Tibial nerve (tissue), 4 donors: ENCODE measurements around the gene SEPHS1. TPM values are rescaled to one million over a fixed set of nuclear protein-coding genes. Genes with fewer than 3 reads are reported as not detected.
A peak's percentile ranks its signal among the peaks of the same experiment; 100 is the strongest.

ENCODE experiments used
- DNase-seq, 2 donors: peaks; one replicate each; pipeline ENCODE4 v3.0.0-alpha.2; 2019; ENCODE audit warnings: low spot score in 2 of 2
- H3K27ac ChIP-seq, 4 donors: fragments of 200-600 bp; sonication (generic) in 3 of 4; one replicate each; pipeline ENCODE4 v1.5.1; 2017 to 2019; ENCODE audit warnings: mild to moderate bottlenecking in 1 of 4
- H3K27me3 ChIP-seq, 2 donors: fragments of 200-600 bp; sonication (generic) in 1 of 2; one replicate each; pipeline versions ENCODE4 v1.5.1 to v1.6.0; 2017 to 2019
- H3K36me3 ChIP-seq, 3 donors: fragments of 200-600 bp; sonication (generic); one replicate each; pipeline ENCODE4 v1.5.1; 2018 to 2019
- H3K4me1 ChIP-seq, 4 donors: fragments of 200-600 bp; sonication (generic) in 3 of 4; one replicate each; pipeline ENCODE4 v1.5.1; 2017 to 2019
- H3K4me3 ChIP-seq, 4 donors: fragments of 200-600 bp; sonication (generic) in 3 of 4; one replicate each; pipeline ENCODE4 v1.5.1; 2017 to 2019; ENCODE audit warnings: mild to moderate bottlenecking in 1 of 4, moderate library complexity in 1 of 4
- H3K9me3 ChIP-seq, 4 donors: fragments of 200-600 bp; sonication (generic) in 3 of 4; one replicate each; pipeline ENCODE4 v1.5.1; 2017 to 2019
- EP300 ChIP-seq, 2 donors: sonication (generic); formaldehyde crosslinking; IDR thresholded peaks; one replicate each; pipeline ENCODE4 v1.6.1; 2017; ENCODE audit warnings: antibody characterized with exemption in 2 of 2, mild to moderate bottlenecking in 1 of 2
- POLR2A ChIP-seq, 2 donors: fragments of 450-650 bp; IDR thresholded peaks; one replicate each; pipeline ENCODE4 v1.6.1; 2017; ENCODE audit warnings: antibody characterized with exemption in 2 of 2, mild to moderate bottlenecking in 2 of 2, moderate library complexity in 2 of 2
- WGBS, 2 donors: methylation state at CpG; one replicate each; pipeline ENCODE4 v1.1.5; 2018; 5-methylcytosine and 5-hydroxymethylcytosine counted together
- total RNA-seq, 4 donors: library from RNA; depleted of rRNA; stranded (reverse); fragments of >200 nt; gene quantifications; one replicate each; pipeline ENCODE4 v1.1.0, GENCODE V29; 2016
- TF ChIP-seq, protein P1 (sequence below), 5 experiments: fragments of 200-600 bp in 3 of 5; fragments of 450-650 bp in 2 of 5; sonication (generic) in 3 of 5; IDR thresholded peaks; one replicate each; pipeline ENCODE4 v1.5.1; 2016 to 2019; ENCODE audit warnings: antibody characterized with exemption in 5 of 5, mild to moderate bottlenecking in 3 of 5, moderate library complexity in 2 of 5

SEPHS1 gene
- total RNA-seq, 4 donors from 2014 or later = 18.0 to 28.4 (median 23.9) TPM

DNA sequence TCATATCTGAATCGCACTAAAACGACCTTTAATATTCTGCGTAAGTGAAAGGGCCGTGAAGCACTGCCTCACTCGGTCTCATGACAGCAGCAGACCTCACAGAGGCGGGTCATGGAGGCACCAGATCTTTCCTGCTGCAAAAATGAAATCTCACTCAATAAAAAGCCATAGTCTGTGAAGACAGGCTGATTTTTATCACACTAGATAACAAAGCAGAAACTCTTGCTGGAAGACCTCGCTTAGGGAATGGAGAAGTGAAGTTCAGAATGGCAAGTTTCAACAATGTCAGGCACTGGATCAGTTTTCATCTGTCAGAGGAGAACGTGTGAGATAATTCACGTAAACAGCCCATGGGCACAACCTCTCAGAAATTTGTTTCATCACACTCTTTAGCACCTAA lies 8.0 kb downstream of the SEPHS1 start:
- no peaks in the 10 kb centered on the region for H3K27me3 ChIP-seq
- DNase-seq = no peak
- peaks cover 0 to 48% (median 0%) of the 10 kb centered on the region in 3 donors for H3K36me3 ChIP-seq
- peak overlapping the region in 1 of 4 donors; percentile 31 for H3K27ac ChIP-seq
- no peaks in the 10 kb centered on the region for H3K9me3 ChIP-seq
- no peak overlapping the region for H3K4me3 ChIP-seq
- no peak for TF ChIP-seq EP300 (IDR thresholded peaks at IDR 0.05)
- TF ChIP-seq, protein P1, sequence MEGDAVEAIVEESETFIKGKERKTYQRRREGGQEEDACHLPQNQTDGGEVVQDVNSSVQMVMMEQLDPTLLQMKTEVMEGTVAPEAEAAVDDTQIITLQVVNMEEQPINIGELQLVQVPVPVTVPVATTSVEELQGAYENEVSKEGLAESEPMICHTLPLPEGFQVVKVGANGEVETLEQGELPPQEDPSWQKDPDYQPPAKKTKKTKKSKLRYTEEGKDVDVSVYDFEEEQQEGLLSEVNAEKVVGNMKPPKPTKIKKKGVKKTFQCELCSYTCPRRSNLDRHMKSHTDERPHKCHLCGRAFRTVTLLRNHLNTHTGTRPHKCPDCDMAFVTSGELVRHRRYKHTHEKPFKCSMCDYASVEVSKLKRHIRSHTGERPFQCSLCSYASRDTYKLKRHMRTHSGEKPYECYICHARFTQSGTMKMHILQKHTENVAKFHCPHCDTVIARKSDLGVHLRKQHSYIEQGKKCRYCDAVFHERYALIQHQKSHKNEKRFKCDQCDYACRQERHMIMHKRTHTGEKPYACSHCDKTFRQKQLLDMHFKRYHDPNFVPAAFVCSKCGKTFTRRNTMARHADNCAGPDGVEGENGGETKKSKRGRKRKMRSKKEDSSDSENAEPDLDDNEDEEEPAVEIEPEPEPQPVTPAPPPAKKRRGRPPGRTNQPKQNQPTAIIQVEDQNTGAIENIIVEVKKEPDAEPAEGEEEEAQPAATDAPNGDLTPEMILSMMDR (IDR thresholded peaks at IDR 0.05) = no peak
- TF ChIP-seq POLR2A (IDR thresholded peaks at IDR 0.05) = no peak
- 62 to 67% methylated on average over 9 of the region's 9 CpGs for WGBS, 2 donors
- peaks cover 0 to 27% (median 0%) of the 10 kb centered on the region in 4 donors for H3K4me1 ChIP-seq

DNA sequence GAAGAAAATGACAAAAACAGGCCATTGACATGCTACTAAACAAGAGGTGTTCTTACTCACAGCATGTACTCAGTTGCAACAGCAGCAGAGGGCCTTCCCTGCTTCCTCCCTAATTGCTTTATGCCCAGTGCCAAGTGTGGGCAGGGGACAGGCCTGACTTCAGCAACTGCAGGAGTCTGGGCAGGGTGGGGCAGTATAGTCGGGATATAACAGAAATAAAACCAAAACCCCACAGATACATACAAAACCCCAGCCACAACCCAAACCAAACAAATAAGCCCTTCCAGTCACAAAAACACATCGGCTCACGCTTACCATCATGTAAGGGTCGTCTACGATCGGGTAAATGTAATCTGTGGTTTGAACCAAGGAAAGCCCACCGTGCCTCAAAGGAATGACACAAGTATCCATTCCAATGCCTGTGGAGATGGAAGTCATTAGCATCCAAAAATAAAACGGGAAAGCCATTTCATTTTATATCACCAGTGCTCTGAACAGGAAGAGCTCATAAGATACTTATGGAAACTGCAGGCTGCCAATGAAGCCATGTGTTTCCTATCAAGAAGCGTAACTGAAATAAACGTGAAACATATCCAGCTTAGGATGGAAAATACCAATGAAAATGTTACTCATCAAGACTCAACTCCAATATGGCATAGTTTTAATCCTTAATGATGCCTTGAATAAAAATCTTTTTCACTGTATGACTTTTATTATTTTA lies 9.5 kb downstream of the SEPHS1 start:
- Histone ChIP-seq H3K4me3 (no peak overlapping the region), H3K27ac (no peak overlapping the region), H3K4me1 (peaks cover 0 to 24% (median 0%) of the 10 kb centered on the region in 4 donors), H3K27me3 (no peaks in the 10 kb centered on the region), H3K9me3 (no peaks in the 10 kb centered on the region), H3K36me3 (peaks cover 0 to 63% (median 3%) of the 10 kb centered on the region in 3 donors)
- WGBS, 2 donors = 50 to 59% methylated on average over 10 of the region's 10 CpGs
- no peak for DNase-seq
- no peak for TF ChIP-seq EP300 (IDR thresholded peaks at IDR 0.05)
- TF ChIP-seq, protein P1 (IDR thresholded peaks at IDR 0.05) = no peak
- TF ChIP-seq POLR2A (IDR thresholded peaks at IDR 0.05) = no peak

DNA sequence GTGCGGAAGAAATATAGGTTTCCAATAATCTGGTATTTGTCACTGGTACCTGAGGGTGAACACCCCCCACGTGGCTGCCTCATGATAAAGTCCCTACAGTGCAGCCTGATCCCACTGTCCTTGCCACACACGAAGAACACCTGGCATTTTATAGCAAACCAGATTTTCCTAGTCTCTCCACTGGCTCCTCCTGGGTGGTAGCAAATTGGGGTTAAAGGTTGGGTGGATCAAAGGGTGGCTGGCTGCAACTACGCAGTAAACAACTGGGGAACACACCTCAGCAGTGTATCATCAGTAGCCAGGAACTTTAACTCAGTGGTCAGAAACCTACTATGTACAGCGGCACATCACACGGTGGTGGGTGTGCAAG lies 10.3 kb downstream of the SEPHS1 start:
- Histone ChIP-seq H3K4me1 (peaks cover 0 to 24% (median 0%) of the 10 kb centered on the region in 4 donors), H3K4me3 (no peak overlapping the region), H3K36me3 (peaks cover 0 to 64% (median 5%) of the 10 kb centered on the region in 3 donors), H3K27ac (no peak overlapping the region), H3K9me3 (no peaks in the 10 kb centered on the region), H3K27me3 (no peaks in the 10 kb centered on the region)
- TF ChIP-seq EP300 (IDR thresholded peaks at IDR 0.05) (no peak), POLR2A (IDR thresholded peaks at IDR 0.05) (no peak)
- TF ChIP-seq, protein P1 (IDR thresholded peaks at IDR 0.05) = no peak
- 82 to 88% methylated on average over 6 of the region's 6 CpGs for WGBS, 2 donors
- DNase-seq = no peak

DNA sequence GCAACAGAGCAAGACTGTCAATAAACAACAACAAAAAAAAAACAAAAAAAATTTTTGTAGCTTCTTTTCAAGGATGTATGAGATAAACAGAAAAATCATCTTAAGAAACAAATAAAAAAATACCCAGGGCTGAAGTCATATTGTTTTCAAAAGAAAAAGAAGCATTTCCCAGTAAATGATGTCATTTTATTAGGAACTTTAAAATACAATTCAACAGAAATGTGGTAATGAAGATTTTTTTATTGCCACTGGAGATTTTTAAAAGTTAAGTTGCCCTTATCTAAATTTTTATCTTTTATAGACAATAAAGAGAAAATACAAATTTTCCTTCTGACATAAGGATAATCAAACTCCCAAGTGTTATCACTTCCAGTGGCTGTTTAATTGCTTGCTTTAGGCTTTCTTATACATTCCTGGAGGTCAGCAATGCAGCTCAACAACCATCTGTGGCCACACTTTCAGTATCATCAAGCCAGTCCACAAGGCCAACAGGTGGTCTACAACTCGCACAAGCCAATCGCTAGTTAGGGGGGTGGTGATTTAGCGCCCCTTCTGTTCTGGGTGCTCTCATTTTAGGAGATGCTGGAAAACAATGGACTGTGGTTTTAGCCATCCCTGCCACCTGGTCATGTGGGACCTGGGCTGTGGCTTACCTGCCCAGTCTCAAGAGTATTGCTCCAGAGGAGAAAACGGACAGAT lies 10.8 kb downstream of the SEPHS1 start:
- WGBS, 2 donors = 83 to 91% methylated on average over 4 of the region's 4 CpGs
- no peaks in the 10 kb centered on the region for H3K9me3 ChIP-seq
- no peaks in the 10 kb centered on the region for H3K27me3 ChIP-seq
- no peak overlapping the region for H3K27ac ChIP-seq
- H3K36me3 ChIP-seq = peaks cover 0 to 64% (median 8%) of the 10 kb centered on the region in 3 donors
- TF ChIP-seq EP300 (IDR thresholded peaks at IDR 0.05) (no peak), POLR2A (IDR thresholded peaks at IDR 0.05) (no peak)
- TF ChIP-seq, protein P1 (IDR thresholded peaks at IDR 0.05) = no peak
- DNase-seq = no peak
- peaks cover 0 to 24% (median 0%) of the 10 kb centered on the region in 4 donors for H3K4me1 ChIP-seq
- no peak overlapping the region for H3K4me3 ChIP-seq

DNA sequence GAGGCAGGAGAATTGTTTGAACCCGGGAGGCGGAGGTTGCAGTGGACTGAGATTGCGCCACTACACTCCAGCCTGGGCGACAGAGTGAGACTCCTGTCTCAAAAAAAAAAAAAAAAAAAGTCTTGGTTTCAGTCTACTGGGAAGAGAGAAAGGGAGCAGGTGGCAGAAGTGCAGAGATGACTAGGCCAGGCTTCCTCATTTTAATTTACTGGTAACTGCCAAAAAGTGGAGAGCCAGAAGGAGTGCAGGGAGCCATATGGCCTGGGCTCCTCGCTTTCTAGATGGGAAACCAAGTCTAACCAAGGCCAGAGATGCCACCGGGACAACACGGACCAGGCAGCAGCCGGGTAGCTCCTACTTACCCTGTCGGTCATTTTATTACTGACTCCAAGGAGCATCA lies 12.2 kb downstream of the SEPHS1 start:
- TF ChIP-seq EP300 (IDR thresholded peaks at IDR 0.05) = no peak
- TF ChIP-seq POLR2A (IDR thresholded peaks at IDR 0.05) = no peak
- TF ChIP-seq, protein P1 (IDR thresholded peaks at IDR 0.05) = no peak
- Histone ChIP-seq H3K27ac (no peak overlapping the region), H3K4me3 (no peak overlapping the region), H3K27me3 (no peaks in the 10 kb centered on the region), H3K4me1 (peaks cover 0 to 24% (median 0%) of the 10 kb centered on the region in 4 donors), H3K36me3 (peaks cover 0 to 74% (median 18%) of the 10 kb centered on the region in 3 donors), H3K9me3 (no peaks in the 10 kb centered on the region)
- WGBS, 2 donors = 90 to 98% methylated on average over 9 of the region's 9 CpGs
- no peak for DNase-seq
